H9 (cell line): Measurements from ENCODE around the gene DMKN. TPM values are rescaled to one million over a fixed set of nuclear protein-coding genes. Genes with fewer than 3 reads are reported as not detected.

Source experiments
- DNase-seq: peaks from one replicate; pipeline ENCODE4 v3.0.0-alpha.2; 2017
- H2AFZ ChIP-seq: one replicate; pipeline ENCODE4 v1.6.1; 2013; ENCODE audit warnings: mild to moderate bottlenecking, low read length, control low read depth, moderate library complexity
- H2AK5ac ChIP-seq: 2 replicates; pipeline ENCODE4 v1.6.1; 2013; ENCODE audit warnings: low read length, control low read depth, mixed read lengths; ENCODE audit not compliant: insufficient read length
- H2BK120ac ChIP-seq: one replicate; pipeline ENCODE4 v1.6.1; 2013; ENCODE audit warnings: low read depth, mild to moderate bottlenecking, low read length, control low read depth, inconsistent platforms; ENCODE audit not compliant: poor library complexity, severe bottlenecking
- H2BK12ac ChIP-seq: 2 replicates; pipeline ENCODE4 v1.6.1; 2013; ENCODE audit warnings: low read length, control low read depth, mixed read lengths, low read depth; ENCODE audit not compliant: insufficient read length
- H2BK15ac ChIP-seq: 2 replicates; pipeline ENCODE4 v1.6.1; 2013; ENCODE audit warnings: low read depth, low read length, control low read depth
- H2BK20ac ChIP-seq: one replicate; pipeline ENCODE4 v1.6.1; 2013; ENCODE audit warnings: low read depth, mild to moderate bottlenecking, low read length, control low read depth, inconsistent platforms; ENCODE audit not compliant: poor library complexity, severe bottlenecking
- H2BK5ac ChIP-seq: 2 replicates; pipeline ENCODE4 v1.6.1; 2013; ENCODE audit warnings: low read length, control low read depth, mixed read lengths; ENCODE audit not compliant: insufficient read length
- H3K14ac ChIP-seq: 2 replicates; pipeline ENCODE4 v1.6.1; 2013; ENCODE audit warnings: low read length, control low read depth; ENCODE audit not compliant: insufficient read depth
- H3K18ac ChIP-seq: 2 replicates; pipeline ENCODE4 v1.6.1; 2013; ENCODE audit warnings: low read depth, mild to moderate bottlenecking, mixed read lengths, low read length, control low read depth; ENCODE audit not compliant: insufficient read length
- H3K23ac ChIP-seq: 2 replicates; pipeline ENCODE4 v1.6.1; 2013; ENCODE audit warnings: low read length, control low read depth, mixed read lengths, low read depth; ENCODE audit not compliant: insufficient read length
- H3K23me2 ChIP-seq: 2 replicates; pipeline ENCODE4 v1.6.1; 2013; ENCODE audit warnings: low read depth, mild to moderate bottlenecking, mixed read lengths, low read length, control low read depth; ENCODE audit not compliant: insufficient read length, poor library complexity, severe bottlenecking
- H3K27ac ChIP-seq: 2 replicates; pipeline ENCODE4 v1.5.1; 2013; ENCODE audit warnings: low read length, control low read depth, mixed read lengths, low read depth; ENCODE audit not compliant: insufficient read length
- H3K27me3 ChIP-seq: 2 replicates; pipeline ENCODE4 v1.6.1; 2013; ENCODE audit warnings: low read length, control low read depth, inconsistent platforms; ENCODE audit not compliant: insufficient read depth
- H3K4ac ChIP-seq: 2 replicates; pipeline ENCODE4 v1.6.1; 2013; ENCODE audit warnings: low read depth, mild to moderate bottlenecking, control low read depth, inconsistent platforms, low read length, moderate library complexity
- H3K4me1 ChIP-seq: 2 replicates; pipeline ENCODE4 v1.6.1; 2013; ENCODE audit warnings: low read length, control low read depth, inconsistent platforms; ENCODE audit not compliant: insufficient read depth
- H3K4me2 ChIP-seq: 2 replicates; pipeline ENCODE4 v1.6.1; 2013; ENCODE audit warnings: low read length, control low read depth, mixed read lengths; ENCODE audit not compliant: insufficient read length, insufficient read depth
- H3K56ac ChIP-seq: 2 replicates; pipeline ENCODE4 v1.6.1; 2013; ENCODE audit warnings: low read depth, mild to moderate bottlenecking, mixed read lengths, low read length, control low read depth; ENCODE audit not compliant: insufficient read length
- H3K79me1 ChIP-seq: 2 replicates; pipeline ENCODE4 v1.6.1; 2013; ENCODE audit warnings: low read depth, mild to moderate bottlenecking, moderate library complexity, low read length, control low read depth, inconsistent platforms; ENCODE audit not compliant: insufficient read depth, poor library complexity, severe bottlenecking
- H3K79me2 ChIP-seq: 2 replicates; pipeline ENCODE4 v1.6.1; 2013; ENCODE audit warnings: low read length, control low read depth, inconsistent platforms; ENCODE audit not compliant: insufficient read depth
- H3K9ac ChIP-seq: 2 replicates; pipeline ENCODE4 v1.6.1; 2013; ENCODE audit warnings: low read length, control low read depth, mixed read lengths; ENCODE audit not compliant: insufficient read length; ENCODE audit errors: extremely low read depth
- H3K9me3 ChIP-seq: one replicate; pipeline ENCODE4 v1.6.1; 2013; ENCODE audit warnings: low read depth, low read length, inconsistent platforms; ENCODE audit not compliant: control insufficient read depth
- H3T11ph ChIP-seq: one replicate; pipeline ENCODE4 v1.6.1; 2013; ENCODE audit warnings: mild to moderate bottlenecking, low read length, control low read depth, inconsistent platforms
- H4K20me1 ChIP-seq: one replicate; pipeline ENCODE4 v1.6.1; 2013; ENCODE audit not compliant: control insufficient read depth, insufficient read length, insufficient read depth
- H4K5ac ChIP-seq: 2 replicates; pipeline ENCODE4 v1.6.1; 2013; ENCODE audit warnings: low read depth, mild to moderate bottlenecking, mixed read lengths, low read length, control low read depth; ENCODE audit not compliant: insufficient read length
- H4K8ac ChIP-seq: replicated peaks from 2 replicates; pipeline ENCODE4 v1.6.1; 2013; ENCODE audit warnings: low read length, control low read depth, mixed read lengths, low read depth; ENCODE audit not compliant: insufficient read length
- H4K91ac ChIP-seq: 2 replicates; pipeline ENCODE4 v1.6.1; 2013; ENCODE audit warnings: low read depth, mild to moderate bottlenecking, moderate library complexity, mixed read lengths, low read length, control low read depth; ENCODE audit not compliant: insufficient read length
- H3K27ac Mint-ChIP-seq, 3 experiments: 2 replicates in 2 of 3; 3 replicates in 1 of 3; pipeline ENCODE4 v1.8.0; 2020 to 2021; ENCODE audit warnings: mixed read lengths in 3 of 3, mild to moderate bottlenecking in 1 of 3, moderate library complexity in 1 of 3
- H3K27me3 Mint-ChIP-seq: 2 replicates; pipeline ENCODE4 v1.8.0; 2021; ENCODE audit warnings: low read depth, mild to moderate bottlenecking, moderate library complexity, mixed read lengths
- H3K36me3 Mint-ChIP-seq, 3 experiments: 2 replicates in 2 of 3; 3 replicates in 1 of 3; pipeline ENCODE4 v1.8.0; 2020 to 2021; ENCODE audit warnings: low read depth in 3 of 3, mixed read lengths in 3 of 3; ENCODE audit not compliant: insufficient read depth in 1 of 3
- H3K4me1 Mint-ChIP-seq, 2 experiments: 2 replicates each; pipeline ENCODE4 v1.8.0; 2020; ENCODE audit warnings: mixed read lengths in 2 of 2
- H3K4me3 Mint-ChIP-seq, 2 experiments: 2 replicates in 1 of 2; 3 replicates in 1 of 2; pipeline ENCODE4 v1.8.0; 2020 to 2021; ENCODE audit warnings: mild to moderate bottlenecking in 2 of 2, mixed read lengths in 2 of 2, moderate library complexity in 1 of 2
- H3K9me3 Mint-ChIP-seq, 2 experiments: 2 replicates in 1 of 2; 3 replicates in 1 of 2; pipeline ENCODE4 v1.8.0; 2020; ENCODE audit warnings: mild to moderate bottlenecking in 2 of 2, mixed read lengths in 2 of 2, moderate library complexity in 1 of 2
- WGBS: extraction: QIAGEN DNeasy Blood & Tissue Kit; methylation state at CpG from one replicate; pipeline ENCODE4 v1.1.7; 2013; ENCODE audit warnings: missing lambda C conversion rate, low lambda C conversion rate, mixed read lengths; ENCODE audit not compliant: insufficient read length; ENCODE audit errors: extremely low coverage; 5-methylcytosine and 5-hydroxymethylcytosine counted together
- total RNA-seq: library from RNA; stranded (reverse); gene quantifications from 2 replicates; pipeline ENCODE4 v1.2.1, GENCODE V29; 2021
- TF ChIP-seq, protein P1 (sequence below): fragments of 200-600 bp; sonication (generic); conservative IDR thresholded peaks from 3 replicates; pipeline ENCODE4 v1.8.0; 2021; ENCODE audit warnings: antibody characterized with exemption, mild to moderate bottlenecking

Gene DMKN
- total RNA-seq, 1 experiment from 2014 or later: 278 TPM

DNA sequence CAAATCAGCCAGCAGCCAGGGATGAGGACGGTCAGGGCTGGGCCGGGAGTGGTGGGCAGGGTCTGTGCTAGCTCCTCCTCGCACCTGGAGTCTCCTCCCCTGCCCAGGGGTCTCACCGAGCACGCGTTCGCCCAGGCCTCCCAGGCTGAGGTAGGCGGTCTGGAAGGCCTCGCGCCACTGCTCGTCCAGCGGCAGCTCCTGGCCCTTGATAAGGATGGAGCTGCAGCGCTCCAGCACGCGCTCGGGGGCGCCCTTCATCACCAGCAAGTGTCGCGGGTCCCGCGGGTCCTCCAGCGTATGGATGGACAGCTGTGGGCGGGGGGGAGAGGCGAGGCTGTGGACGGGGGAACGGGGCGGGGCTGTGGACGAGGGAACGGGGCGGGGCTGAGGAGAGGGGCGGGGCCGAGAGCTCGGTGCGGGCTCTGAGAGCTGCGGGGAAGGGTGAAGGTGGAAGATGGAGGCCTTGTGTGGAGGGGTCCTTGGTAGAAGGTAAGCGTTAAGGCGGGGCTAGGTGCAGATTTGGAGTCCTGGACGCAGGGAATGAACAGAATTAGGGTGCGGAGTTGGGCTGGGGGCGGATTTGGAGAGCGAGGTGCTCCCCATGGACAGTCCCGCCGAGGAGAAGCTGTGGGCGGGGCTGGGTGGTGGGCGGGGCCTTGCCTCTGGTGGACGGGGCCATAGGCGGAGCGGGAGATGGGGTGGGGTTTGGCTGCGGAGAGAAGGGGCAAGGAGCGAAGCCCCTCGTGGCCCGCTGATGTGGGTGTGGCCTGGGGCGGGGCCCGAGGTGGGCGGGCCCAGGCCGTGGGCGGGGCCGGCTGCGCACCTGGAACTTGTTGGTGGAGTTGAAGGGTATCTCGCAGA is 44.3 kb upstream of the DMKN start:
- Histone ChIP-seq H3K4me2 (peak overlapping the region; percentile 83), H4K8ac (no peak overlapping the region), H2AK5ac (no peak overlapping the region), H3K23ac (no peak overlapping the region), H3K79me2 (no peaks in the 10 kb centered on the region; the same call in 1 of the 2 replicates), H2BK5ac (no peak overlapping the region), H2BK15ac (no peak overlapping the region), H3T11ph (no peak overlapping the region), H4K91ac (no peak overlapping the region), H4K20me1 (no peaks in the 10 kb centered on the region), H3K9ac (no peak overlapping the region), H3K4me1 (no peaks in the 10 kb centered on the region), H3K27ac (no peak overlapping the region), H2BK12ac (no peak overlapping the region), H4K5ac (no peak overlapping the region), H3K14ac (peak overlapping the region; percentile 69; the same call in 1 of the 2 replicates), H3K79me1 (no peaks in the 10 kb centered on the region), H3K4ac (no peak overlapping the region), H3K27me3 (peaks cover 3% of the 10 kb centered on the region; the same call in 1 of the 2 replicates), H2BK120ac (no peak overlapping the region), H2AFZ (peak overlapping the region; percentile 91), H2BK20ac (no peak overlapping the region), H3K23me2 (peaks cover 7% of the 10 kb centered on the region), H3K56ac (no peak overlapping the region), H3K9me3 (no peaks in the 10 kb centered on the region), H3K18ac (peak overlapping the region; percentile 80)
- Mint-ChIP-seq H3K27ac (peak overlapping the region; percentile 61 to 94 (median 89); a peak in 6 of 7 replicates), H3K36me3 (no peaks in the 10 kb centered on the region; a peak in 1 of 7 replicates), H3K4me1 (peaks cover 9 to 16% of the 10 kb centered on the region in 2 experiments), H3K4me3 (peak overlapping the region; percentile 85 to 90), H3K27me3 (peaks cover 77% of the 10 kb centered on the region), H3K9me3 (peaks cover 0 to 2% of the 10 kb centered on the region in 2 experiments; a peak in 1 of 5 replicates)
- DNase-seq: peak; percentile 98
- no CpG with 5 or more reads among the region's 60 CpGs for WGBS
- TF ChIP-seq, protein P1, sequence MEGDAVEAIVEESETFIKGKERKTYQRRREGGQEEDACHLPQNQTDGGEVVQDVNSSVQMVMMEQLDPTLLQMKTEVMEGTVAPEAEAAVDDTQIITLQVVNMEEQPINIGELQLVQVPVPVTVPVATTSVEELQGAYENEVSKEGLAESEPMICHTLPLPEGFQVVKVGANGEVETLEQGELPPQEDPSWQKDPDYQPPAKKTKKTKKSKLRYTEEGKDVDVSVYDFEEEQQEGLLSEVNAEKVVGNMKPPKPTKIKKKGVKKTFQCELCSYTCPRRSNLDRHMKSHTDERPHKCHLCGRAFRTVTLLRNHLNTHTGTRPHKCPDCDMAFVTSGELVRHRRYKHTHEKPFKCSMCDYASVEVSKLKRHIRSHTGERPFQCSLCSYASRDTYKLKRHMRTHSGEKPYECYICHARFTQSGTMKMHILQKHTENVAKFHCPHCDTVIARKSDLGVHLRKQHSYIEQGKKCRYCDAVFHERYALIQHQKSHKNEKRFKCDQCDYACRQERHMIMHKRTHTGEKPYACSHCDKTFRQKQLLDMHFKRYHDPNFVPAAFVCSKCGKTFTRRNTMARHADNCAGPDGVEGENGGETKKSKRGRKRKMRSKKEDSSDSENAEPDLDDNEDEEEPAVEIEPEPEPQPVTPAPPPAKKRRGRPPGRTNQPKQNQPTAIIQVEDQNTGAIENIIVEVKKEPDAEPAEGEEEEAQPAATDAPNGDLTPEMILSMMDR: 0 out of 3 replicates have a peak, but pooled peaks have one; percentile 11
